ENCODE measurements around the gene ELANE. TPM values are rescaled to one million over a fixed set of nuclear protein-coding genes. Genes with fewer than 3 reads are reported as not detected.

ELANE gene
- total and polyA plus RNA-seq, 2 donors (not counting 1 experiment from before 2014, with no cell fraction given): 0.48 to 0.66 TPM

DNA sequence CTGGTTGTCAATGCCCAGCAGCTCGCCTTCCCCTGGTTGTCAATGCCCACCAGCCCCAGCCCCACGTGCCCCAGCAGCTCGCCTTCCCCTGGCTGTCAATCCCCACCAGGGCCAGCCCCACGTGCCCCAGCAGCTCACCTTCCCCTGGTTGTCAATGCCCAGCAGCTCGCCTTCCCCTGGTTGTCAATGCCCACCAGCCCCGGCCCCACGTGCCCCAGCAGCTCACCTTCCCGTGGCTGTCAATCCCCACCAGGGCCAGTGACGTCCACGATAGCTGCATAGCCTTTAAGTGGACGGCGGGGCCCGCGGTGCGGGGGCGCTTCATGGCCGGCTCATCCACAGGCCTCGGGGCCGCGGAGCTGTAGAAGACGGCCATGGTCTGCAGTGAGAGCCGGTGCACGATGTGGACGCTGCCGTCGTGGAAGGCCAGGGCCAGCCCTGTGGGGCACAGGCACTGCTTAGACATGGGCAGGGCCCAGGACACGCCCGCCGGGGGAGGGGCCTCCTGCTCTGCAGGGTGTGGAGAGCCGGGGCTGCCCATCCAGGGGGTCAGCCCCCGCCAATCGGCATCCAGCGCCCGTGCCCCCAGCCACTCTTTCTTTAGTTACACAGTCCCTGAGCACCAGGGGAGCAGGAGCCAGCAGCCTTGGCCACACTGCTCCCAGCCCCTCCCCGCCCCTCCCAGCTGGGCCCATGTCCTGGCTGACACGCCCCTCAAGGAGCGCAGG, 27.8 kb downstream of the ELANE start:
- TF ChIP-seq, protein P1, sequence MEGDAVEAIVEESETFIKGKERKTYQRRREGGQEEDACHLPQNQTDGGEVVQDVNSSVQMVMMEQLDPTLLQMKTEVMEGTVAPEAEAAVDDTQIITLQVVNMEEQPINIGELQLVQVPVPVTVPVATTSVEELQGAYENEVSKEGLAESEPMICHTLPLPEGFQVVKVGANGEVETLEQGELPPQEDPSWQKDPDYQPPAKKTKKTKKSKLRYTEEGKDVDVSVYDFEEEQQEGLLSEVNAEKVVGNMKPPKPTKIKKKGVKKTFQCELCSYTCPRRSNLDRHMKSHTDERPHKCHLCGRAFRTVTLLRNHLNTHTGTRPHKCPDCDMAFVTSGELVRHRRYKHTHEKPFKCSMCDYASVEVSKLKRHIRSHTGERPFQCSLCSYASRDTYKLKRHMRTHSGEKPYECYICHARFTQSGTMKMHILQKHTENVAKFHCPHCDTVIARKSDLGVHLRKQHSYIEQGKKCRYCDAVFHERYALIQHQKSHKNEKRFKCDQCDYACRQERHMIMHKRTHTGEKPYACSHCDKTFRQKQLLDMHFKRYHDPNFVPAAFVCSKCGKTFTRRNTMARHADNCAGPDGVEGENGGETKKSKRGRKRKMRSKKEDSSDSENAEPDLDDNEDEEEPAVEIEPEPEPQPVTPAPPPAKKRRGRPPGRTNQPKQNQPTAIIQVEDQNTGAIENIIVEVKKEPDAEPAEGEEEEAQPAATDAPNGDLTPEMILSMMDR (conservative IDR thresholded peaks at IDR 0.05 in 1 of 2, IDR thresholded peaks at IDR 0.05 in 1 of 2; ENCODE audit: low read depth in 1 of 2, low read length in 2 of 2): no peak
- TF ChIP-seq EZH2 (IDR thresholded peaks at IDR 0.05; ENCODE audit: low read length, missing control alignments): no peak
- no peaks in the 10 kb centered on the region for H3K27me3 ChIP-seq (ENCODE audit: control insufficient read depth, insufficient read depth, low read length)
- H3K4me2 ChIP-seq (ENCODE audit: extremely low read depth, insufficient read depth, low read length): no peak overlapping the region
- H3K27ac ChIP-seq (ENCODE audit: insufficient read depth, low read length): no peak overlapping the region
- H3K9me3 ChIP-seq (ENCODE audit: control insufficient read depth, insufficient read depth, low read depth, low read length): no peaks in the 10 kb centered on the region
- H3K36me3 ChIP-seq (ENCODE audit: control insufficient read depth, insufficient read depth, low read length): peaks cover 40% of the 10 kb centered on the region
- no peak overlapping the region for H3K4me3 ChIP-seq (replicated peaks in 1 of 4; ENCODE audit: control extremely low read depth in 1 of 4, insufficient read depth in 1 of 4, low read depth in 3 of 4, low read length in 4 of 4)
- no peak overlapping the region for H3K9ac ChIP-seq (ENCODE audit: insufficient read depth, low read length)
- no peak overlapping the region for H2AFZ ChIP-seq (ENCODE audit: low read length)
- no peak for DNase-seq (ENCODE audit: low read depth in 2 of 2)
- no peaks in the 10 kb centered on the region for H3K4me1 ChIP-seq (ENCODE audit: control insufficient read depth, extremely low read depth, insufficient read depth, low read length)
- no peaks in the 10 kb centered on the region for H4K20me1 ChIP-seq (ENCODE audit: control insufficient read depth, extremely low read depth, insufficient read depth, low read length)
- no peaks in the 10 kb centered on the region for H3K79me2 ChIP-seq (ENCODE audit: control insufficient read depth, insufficient read depth, low read length)

DNA sequence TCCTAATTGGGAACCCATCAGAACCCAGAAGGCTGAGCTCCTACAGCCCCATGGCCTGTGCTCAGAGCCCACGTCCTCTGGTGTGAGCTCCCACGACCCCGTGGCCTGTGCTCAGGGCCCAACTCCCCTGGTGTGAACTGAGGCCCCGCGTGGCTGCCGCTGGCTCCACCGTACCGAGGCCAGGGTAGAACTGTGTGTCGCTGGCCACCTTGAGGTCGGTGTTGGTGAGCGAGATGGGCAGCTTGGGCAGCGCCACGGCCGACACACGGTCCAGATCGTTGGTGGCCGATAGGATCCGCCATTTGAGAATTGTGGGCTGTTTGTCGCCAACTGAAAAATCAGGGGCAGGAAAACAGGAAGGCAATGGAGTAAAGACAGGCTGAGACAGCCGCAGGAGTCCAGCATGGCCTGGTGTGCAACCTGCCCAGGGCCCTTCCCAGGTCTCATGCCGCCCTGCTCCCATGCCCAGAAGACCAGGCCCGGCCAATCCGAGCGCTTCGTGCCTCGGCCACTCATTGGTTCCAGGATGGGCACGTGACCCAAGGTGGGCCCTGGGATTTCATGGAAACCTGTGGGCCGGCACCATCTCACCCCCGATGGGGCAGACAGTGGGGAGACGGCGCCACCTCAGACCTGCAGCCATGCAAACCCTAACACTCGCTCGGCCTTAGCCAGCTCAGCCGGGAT, 29.4 kb downstream of the ELANE start:
- Histone ChIP-seq H3K27me3 (ENCODE audit: control insufficient read depth, insufficient read depth, low read length) (no peaks in the 10 kb centered on the region), H4K20me1 (ENCODE audit: control insufficient read depth, extremely low read depth, insufficient read depth, low read length) (no peaks in the 10 kb centered on the region), H3K4me3 (replicated peaks in 1 of 4; ENCODE audit: control extremely low read depth in 1 of 4, insufficient read depth in 1 of 4, low read depth in 3 of 4, low read length in 4 of 4) (no peak overlapping the region), H3K9me3 (ENCODE audit: control insufficient read depth, insufficient read depth, low read depth, low read length) (no peaks in the 10 kb centered on the region), H3K9ac (ENCODE audit: insufficient read depth, low read length) (no peak overlapping the region), H3K27ac (ENCODE audit: insufficient read depth, low read length) (no peak overlapping the region), H2AFZ (ENCODE audit: low read length) (no peak overlapping the region), H3K4me2 (ENCODE audit: extremely low read depth, insufficient read depth, low read length) (no peak overlapping the region), H3K36me3 (ENCODE audit: control insufficient read depth, insufficient read depth, low read length) (peaks cover 46% of the 10 kb centered on the region), H3K79me2 (ENCODE audit: control insufficient read depth, insufficient read depth, low read length) (no peaks in the 10 kb centered on the region), H3K4me1 (ENCODE audit: control insufficient read depth, extremely low read depth, insufficient read depth, low read length) (no peaks in the 10 kb centered on the region)
- no peak for DNase-seq (ENCODE audit: low read depth in 2 of 2)
- TF ChIP-seq EZH2 (IDR thresholded peaks at IDR 0.05; ENCODE audit: low read length, missing control alignments): no peak
- TF ChIP-seq, protein P1 (conservative IDR thresholded peaks at IDR 0.05 in 1 of 2, IDR thresholded peaks at IDR 0.05 in 1 of 2; ENCODE audit: low read depth in 1 of 2, low read length in 2 of 2): no peak

- no peaks in the 10 kb centered on the region for H4K20me1 ChIP-seq (ENCODE audit: control insufficient read depth, extremely low read depth, insufficient read depth, low read length)
- TF ChIP-seq, protein P1 (conservative IDR thresholded peaks at IDR 0.05 in 1 of 2, IDR thresholded peaks at IDR 0.05 in 1 of 2; ENCODE audit: low read depth in 1 of 2, low read length in 2 of 2): no peak
- no peak for TF ChIP-seq EZH2 (IDR thresholded peaks at IDR 0.05; ENCODE audit: low read length, missing control alignments)
- H3K4me2 ChIP-seq (ENCODE audit: extremely low read depth, insufficient read depth, low read length): no peak overlapping the region
- H3K27ac ChIP-seq (ENCODE audit: insufficient read depth, low read length): no peak overlapping the region
- H3K4me3 ChIP-seq (replicated peaks in 1 of 4; ENCODE audit: control extremely low read depth in 1 of 4, insufficient read depth in 1 of 4, low read depth in 3 of 4, low read length in 4 of 4): no peak overlapping the region
- H3K4me1 ChIP-seq (ENCODE audit: control insufficient read depth, extremely low read depth, insufficient read depth, low read length): no peaks in the 10 kb centered on the region
- H3K79me2 ChIP-seq (ENCODE audit: control insufficient read depth, insufficient read depth, low read length): no peaks in the 10 kb centered on the region
- no peaks in the 10 kb centered on the region for H3K9me3 ChIP-seq (ENCODE audit: control insufficient read depth, insufficient read depth, low read depth, low read length)
- no peak overlapping the region for H2AFZ ChIP-seq (ENCODE audit: low read length)
- H3K9ac ChIP-seq (ENCODE audit: insufficient read depth, low read length): no peak overlapping the region
- no peak for DNase-seq (ENCODE audit: low read depth in 2 of 2)
- H3K27me3 ChIP-seq (ENCODE audit: control insufficient read depth, insufficient read depth, low read length): no peaks in the 10 kb centered on the region
- peaks cover 46% of the 10 kb centered on the region for H3K36me3 ChIP-seq (ENCODE audit: control insufficient read depth, insufficient read depth, low read length)
Measured at GRCh38 chr19:882871-883497, 30.9 kb downstream of the ELANE start.
